DOHH2 (cell line): ENCODE results near the gene IRAK2.
A peak's percentile ranks its signal among the peaks of the same experiment; 100 is the strongest.

Experiments
- H3F3A ChIP-seq: fragments of 200-600 bp; sonication (generic), shearing (Covaris generic); 2 replicates; pipeline ENCODE4 v1.6.0; 2016; ENCODE audit warnings: antibody characterized with exemption, mild to moderate bottlenecking; ENCODE audit not compliant: control insufficient read depth, insufficient read depth
- H3K27ac ChIP-seq: fragments of 200-600 bp; sonication (generic); 2 replicates; pipeline ENCODE4 v1.5.1; 2014; ENCODE audit warnings: low read depth, mild to moderate bottlenecking, low read length, moderate library complexity
- H3K27me3 ChIP-seq: fragments of 200-600 bp; sonication (generic); 2 replicates; pipeline ENCODE4 v1.6.1; 2014; ENCODE audit warnings: mild to moderate bottlenecking, low read length, mixed read lengths; ENCODE audit not compliant: control insufficient read depth
- H3K36me3 ChIP-seq: fragments of 200-600 bp; sonication (generic); 2 replicates; pipeline ENCODE4 v1.6.1; 2014; ENCODE audit warnings: mild to moderate bottlenecking, low read length, moderate library complexity, mixed read lengths; ENCODE audit not compliant: control insufficient read depth
- H3K4me1 ChIP-seq: fragments of 200-600 bp; sonication (generic); 2 replicates; pipeline ENCODE4 v1.6.1; 2014; ENCODE audit warnings: mild to moderate bottlenecking, low read length, mixed read lengths; ENCODE audit not compliant: control insufficient read depth
- H3K4me2 ChIP-seq: fragments of 200-600 bp; sonication (generic); 2 replicates; pipeline ENCODE4 v1.6.0; 2014; ENCODE audit warnings: mild to moderate bottlenecking, low read length, moderate library complexity
- H3K4me3 ChIP-seq: fragments of 200-600 bp; sonication (generic); 2 replicates; pipeline ENCODE4 v1.5.1; 2014; ENCODE audit warnings: mild to moderate bottlenecking, low read length, mixed read lengths
- H3K79me2 ChIP-seq: fragments of 200-600 bp; sonication (generic); 2 replicates; pipeline ENCODE4 v1.6.1; 2014; ENCODE audit warnings: mild to moderate bottlenecking, low read length, mixed read lengths; ENCODE audit not compliant: control insufficient read depth
- H3K9me2 ChIP-seq: fragments of 200-600 bp; sonication (generic); replicated peaks from 2 replicates; pipeline ENCODE4 v1.6.1; 2014; ENCODE audit warnings: mild to moderate bottlenecking, low read length, mixed read lengths; ENCODE audit not compliant: control insufficient read depth
- H3K9me3 ChIP-seq: fragments of 200-600 bp; sonication (generic); 2 replicates; pipeline ENCODE4 v1.6.1; 2014; ENCODE audit warnings: antibody characterized with exemption, low read length, mixed read lengths; ENCODE audit not compliant: control insufficient read depth, insufficient read depth
- H4K20me1 ChIP-seq: fragments of 200-600 bp; sonication (generic); 2 replicates; pipeline ENCODE4 v1.6.0; 2014; ENCODE audit warnings: low read depth, mild to moderate bottlenecking, antibody characterized with exemption, low read length, moderate library complexity; ENCODE audit not compliant: control insufficient read depth, insufficient read depth
- EZH2phosphoT487 ChIP-seq: fragments of 200-600 bp; sonication (generic); IDR thresholded peaks from 2 replicates; pipeline ENCODE4 v1.6.1; 2017; ENCODE audit warnings: borderline replicate concordance, mild to moderate bottlenecking, antibody characterized with exemption, low read length, moderate library complexity, mixed read lengths
- TF ChIP-seq, protein P1 (sequence below): fragments of 200-600 bp; sonication (generic); IDR thresholded peaks from one replicate; pipeline ENCODE4 v1.5.1; 2014; ENCODE audit warnings: antibody characterized with exemption, mild to moderate bottlenecking, low read depth, low read length; ENCODE audit not compliant: poor library complexity, severe bottlenecking

Gene IRAK2, protein sequence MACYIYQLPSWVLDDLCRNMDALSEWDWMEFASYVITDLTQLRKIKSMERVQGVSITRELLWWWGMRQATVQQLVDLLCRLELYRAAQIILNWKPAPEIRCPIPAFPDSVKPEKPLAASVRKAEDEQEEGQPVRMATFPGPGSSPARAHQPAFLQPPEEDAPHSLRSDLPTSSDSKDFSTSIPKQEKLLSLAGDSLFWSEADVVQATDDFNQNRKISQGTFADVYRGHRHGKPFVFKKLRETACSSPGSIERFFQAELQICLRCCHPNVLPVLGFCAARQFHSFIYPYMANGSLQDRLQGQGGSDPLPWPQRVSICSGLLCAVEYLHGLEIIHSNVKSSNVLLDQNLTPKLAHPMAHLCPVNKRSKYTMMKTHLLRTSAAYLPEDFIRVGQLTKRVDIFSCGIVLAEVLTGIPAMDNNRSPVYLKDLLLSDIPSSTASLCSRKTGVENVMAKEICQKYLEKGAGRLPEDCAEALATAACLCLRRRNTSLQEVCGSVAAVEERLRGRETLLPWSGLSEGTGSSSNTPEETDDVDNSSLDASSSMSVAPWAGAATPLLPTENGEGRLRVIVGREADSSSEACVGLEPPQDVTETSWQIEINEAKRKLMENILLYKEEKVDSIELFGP

DNA sequence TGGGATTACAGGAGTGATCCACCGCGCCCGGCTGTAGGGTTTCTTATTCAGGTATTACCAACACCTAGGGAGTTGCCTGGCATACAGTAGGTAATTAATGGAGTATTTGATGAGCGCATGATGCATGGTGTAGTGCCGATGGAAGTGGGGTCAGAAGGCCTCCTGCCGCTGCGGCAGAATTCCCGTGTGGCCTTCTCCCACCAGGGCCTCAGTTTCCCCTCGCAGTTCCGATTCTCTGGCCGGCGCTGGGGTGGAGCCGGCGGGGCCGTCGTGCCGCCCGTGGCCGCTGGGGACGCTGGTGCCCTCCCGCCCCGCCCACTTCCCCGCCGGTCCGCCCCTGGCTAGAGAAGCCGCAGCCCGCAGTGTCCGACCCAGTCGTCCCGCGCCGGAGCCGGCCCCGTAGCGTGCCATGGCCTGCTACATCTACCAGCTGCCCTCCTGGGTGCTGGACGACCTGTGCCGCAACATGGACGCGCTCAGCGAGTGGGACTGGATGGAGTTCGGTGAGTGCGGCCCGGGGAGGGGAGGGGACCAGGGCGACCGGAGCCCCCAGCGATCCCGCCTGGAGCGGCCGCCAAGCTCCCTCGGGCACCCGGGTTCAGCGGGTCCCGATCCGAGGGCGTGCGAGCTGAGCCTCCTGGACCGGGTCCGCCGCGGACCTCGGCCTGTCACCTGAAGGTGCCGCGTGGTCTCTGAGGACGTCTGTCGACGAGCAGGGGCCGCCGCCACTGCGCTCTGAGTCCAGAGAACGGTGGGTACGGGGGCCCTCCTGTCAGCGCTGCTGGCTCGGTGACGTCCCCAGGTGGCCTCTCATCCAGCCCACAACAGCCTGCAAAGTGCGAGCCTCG is at the start of gene IRAK2:
IRAK2 (plus strand) TSS at position 374 of the 848 bp plus-strand sequence; CDS start at position 410, 36 bp downstream.
- H3K9me2 ChIP-seq = no peaks in the 10 kb centered on the region
- no peaks in the 10 kb centered on the region for H3K9me3 ChIP-seq
- H3K4me3 ChIP-seq = peak within 1 kb of the TSS; percentile 88
- H3K4me1 ChIP-seq = peaks cover 47% of the 10 kb centered on the region
- H3K27me3 ChIP-seq = no peaks in the 10 kb centered on the region
- TF ChIP-seq EZH2phosphoT487 = no peak
- TF ChIP-seq, protein P1, sequence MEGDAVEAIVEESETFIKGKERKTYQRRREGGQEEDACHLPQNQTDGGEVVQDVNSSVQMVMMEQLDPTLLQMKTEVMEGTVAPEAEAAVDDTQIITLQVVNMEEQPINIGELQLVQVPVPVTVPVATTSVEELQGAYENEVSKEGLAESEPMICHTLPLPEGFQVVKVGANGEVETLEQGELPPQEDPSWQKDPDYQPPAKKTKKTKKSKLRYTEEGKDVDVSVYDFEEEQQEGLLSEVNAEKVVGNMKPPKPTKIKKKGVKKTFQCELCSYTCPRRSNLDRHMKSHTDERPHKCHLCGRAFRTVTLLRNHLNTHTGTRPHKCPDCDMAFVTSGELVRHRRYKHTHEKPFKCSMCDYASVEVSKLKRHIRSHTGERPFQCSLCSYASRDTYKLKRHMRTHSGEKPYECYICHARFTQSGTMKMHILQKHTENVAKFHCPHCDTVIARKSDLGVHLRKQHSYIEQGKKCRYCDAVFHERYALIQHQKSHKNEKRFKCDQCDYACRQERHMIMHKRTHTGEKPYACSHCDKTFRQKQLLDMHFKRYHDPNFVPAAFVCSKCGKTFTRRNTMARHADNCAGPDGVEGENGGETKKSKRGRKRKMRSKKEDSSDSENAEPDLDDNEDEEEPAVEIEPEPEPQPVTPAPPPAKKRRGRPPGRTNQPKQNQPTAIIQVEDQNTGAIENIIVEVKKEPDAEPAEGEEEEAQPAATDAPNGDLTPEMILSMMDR = peak; percentile 64
- peaks cover 37% of the 10 kb centered on the region for H3K79me2 ChIP-seq
- peak within 1 kb of the TSS; percentile 84 for H3K4me2 ChIP-seq
- peak within 1 kb of the TSS; percentile 30; the same call in 1 of the 2 replicates for H3K27ac ChIP-seq
- peaks cover 26% of the 10 kb centered on the region for H3F3A ChIP-seq
- H3K36me3 ChIP-seq = peaks cover 12% of the 10 kb centered on the region
- no peaks in the 10 kb centered on the region for H4K20me1 ChIP-seq

DNA sequence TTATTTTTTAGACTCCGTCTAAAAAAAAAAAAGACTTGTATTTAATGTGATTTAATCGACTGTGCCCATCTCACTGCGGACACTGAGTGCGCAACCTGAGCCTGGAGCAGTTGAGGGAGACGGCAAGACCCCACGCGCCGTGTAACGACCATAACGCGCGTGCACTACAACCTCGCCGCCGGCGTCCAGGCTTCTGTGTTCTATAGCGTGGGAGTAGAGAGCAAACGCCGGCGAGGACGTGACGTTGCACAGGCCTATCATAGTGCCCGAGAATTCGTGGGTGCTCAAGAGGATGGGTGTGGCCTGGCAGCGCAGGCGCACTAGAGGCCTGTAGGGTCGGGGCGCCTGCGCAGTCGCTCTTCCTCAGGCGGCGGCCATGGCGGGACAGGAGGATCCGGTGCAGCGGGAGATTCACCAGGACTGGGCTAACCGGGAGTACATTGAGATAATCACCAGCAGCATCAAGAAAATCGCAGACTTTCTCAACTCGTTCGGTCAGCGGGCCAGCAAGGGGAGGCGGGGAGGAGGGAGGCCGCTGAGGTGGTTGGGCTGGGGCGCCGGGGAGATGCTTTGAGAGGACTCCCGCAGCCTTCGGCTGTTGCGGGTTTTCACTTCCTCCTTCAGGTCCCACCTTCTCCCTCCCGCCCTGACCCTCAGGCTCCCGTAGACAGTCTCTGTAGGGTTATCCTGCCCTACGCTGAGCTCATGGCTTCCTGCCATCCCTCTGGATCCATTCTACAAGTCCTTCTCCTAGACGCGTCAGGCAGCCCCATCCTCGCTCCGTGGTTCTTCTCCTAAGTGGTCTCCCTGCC is 49.2 kb upstream of the IRAK2 start, which contains the start of gene BRK1:
BRK1 (plus strand) TSS at position 350 of the 812 bp plus-strand sequence; CDS start at position 377, 27 bp downstream.
- Histone ChIP-seq H3K4me2 (peak within 1 kb of the TSS; percentile 98), H3K36me3 (peaks cover 43% of the 10 kb centered on the region), H3K27ac (peak within 1 kb of the TSS; percentile 61), H3K4me3 (peak within 1 kb of the TSS; percentile 92), H3K27me3 (no peaks in the 10 kb centered on the region), H3K79me2 (peaks cover 54% of the 10 kb centered on the region), H3K9me3 (no peaks in the 10 kb centered on the region), H3K9me2 (no peaks in the 10 kb centered on the region), H3K4me1 (peaks cover 29% of the 10 kb centered on the region), H4K20me1 (peaks cover 26% of the 10 kb centered on the region), H3F3A (0 out of 2 replicates have a peak, but pooled peaks cover 3% of the 10 kb centered on the region)
- TF ChIP-seq, protein P1 = no peak
- TF ChIP-seq EZH2phosphoT487 = no peak

DNA sequence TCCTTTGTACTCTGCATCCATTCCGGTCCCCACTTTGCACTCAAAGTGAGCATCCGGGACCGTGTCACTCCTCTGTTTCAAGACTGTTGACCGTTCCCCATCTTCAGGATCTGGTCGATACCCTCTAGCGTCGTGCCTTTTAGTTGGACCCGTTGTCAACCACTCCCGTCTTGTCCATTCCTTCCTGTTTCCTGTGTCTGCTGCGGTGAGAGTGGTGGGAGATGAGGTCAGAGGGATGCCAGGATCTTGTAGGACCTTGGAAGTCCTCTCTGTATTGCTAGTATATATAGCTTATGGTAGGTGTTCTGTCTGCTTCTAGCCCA is 48.6 kb upstream of the IRAK2 start:
- H3K4me2 ChIP-seq = peak overlapping the region; percentile 98
- H3K4me3 ChIP-seq = peak overlapping the region; percentile 92
- peaks cover 48% of the 10 kb centered on the region for H3K36me3 ChIP-seq
- no peaks in the 10 kb centered on the region for H3K9me3 ChIP-seq
- H3F3A ChIP-seq = 0 out of 2 replicates have a peak, but pooled peaks cover 3% of the 10 kb centered on the region
- H3K9me2 ChIP-seq = no peaks in the 10 kb centered on the region
- H3K79me2 ChIP-seq = peaks cover 60% of the 10 kb centered on the region
- H3K27me3 ChIP-seq = no peaks in the 10 kb centered on the region
- H3K4me1 ChIP-seq = peaks cover 29% of the 10 kb centered on the region
- TF ChIP-seq EZH2phosphoT487 = no peak
- TF ChIP-seq, protein P1 = no peak
- H4K20me1 ChIP-seq = peaks cover 26% of the 10 kb centered on the region
- H3K27ac ChIP-seq = peak overlapping the region; percentile 61
